H1 (cell line): Measurements from ENCODE around the gene NEGR1. TPM values are rescaled to one million over a fixed set of nuclear protein-coding genes. Genes with fewer than 3 reads are reported as not detected.
A peak's percentile ranks its signal among the peaks of the same experiment; 100 is the strongest.

Experiments
- CTCF ChIA-PET: fragments of 300-600 bp; sonication (Branson Sonifier 250); formaldehyde crosslinking; loops from one replicate; lab custom pipeline; 2021; ENCODE audit not compliant: partially characterized antibody; lab: Charles Lee
- POLR2A ChIA-PET: fragments of 300-600 bp; sonication (Branson Sonifier 250); formaldehyde crosslinking; loops from one replicate; lab custom pipeline; 2021; ENCODE audit warnings: inconsistent platforms; ENCODE audit not compliant: partially characterized antibody; lab: Charles Lee
- DNase-seq, 2 experiments: peaks; one replicate each; pipeline versions ENCODE4 v3.0.0 to v3.0.0-alpha.2; 2010 to 2022; ENCODE audit warnings: low spot score in 2 of 2, low read depth in 1 of 2, mixed read lengths in 1 of 2
- FAIRE-seq: peaks from 2 replicates; lab custom pipeline; 2011; peaks lifted over from hg19 to GRCh38; lab: Jason Lieb, UNC
- H2AFZ ChIP-seq: 2 replicates; pipeline ENCODE4 v1.8.1; 2012; ENCODE audit warnings: low read length, inconsistent platforms
- H2AK5ac ChIP-seq: 2 replicates; pipeline ENCODE4 v1.6.1; 2013; ENCODE audit warnings: low read depth, low read length
- H2BK120ac ChIP-seq: replicated peaks from 2 replicates; pipeline ENCODE3; 2013; ENCODE audit warnings: low read depth, low read length, inconsistent platforms
- H2BK12ac ChIP-seq: 2 replicates; pipeline ENCODE4 v1.6.1; 2013; ENCODE audit warnings: low read depth, low read length
- H2BK15ac ChIP-seq: 2 replicates; pipeline ENCODE4 v1.6.1; 2013; ENCODE audit warnings: low read length
- H2BK20ac ChIP-seq: 2 replicates; pipeline ENCODE4 v1.6.1; 2013; ENCODE audit warnings: low read length
- H2BK5ac ChIP-seq: 2 replicates; pipeline ENCODE4 v1.6.1; 2013; ENCODE audit warnings: low read depth, low read length
- H3K14ac ChIP-seq: 2 replicates; pipeline ENCODE4 v1.6.1; 2013; ENCODE audit warnings: inconsistent platforms; ENCODE audit not compliant: insufficient read length
- H3K18ac ChIP-seq: 2 replicates; pipeline ENCODE4 v1.6.1; 2013; ENCODE audit warnings: low read length; ENCODE audit errors: extremely low read depth
- H3K23ac ChIP-seq: 2 replicates; pipeline ENCODE4 v1.6.1; 2013; ENCODE audit warnings: inconsistent platforms; ENCODE audit not compliant: insufficient read length
- H3K23me2 ChIP-seq: 2 replicates; pipeline ENCODE4 v1.6.1; 2013; ENCODE audit warnings: low read depth, low read length
- H3K27ac ChIP-seq: 2 replicates; pipeline ENCODE4 v1.6.1; 2011; ENCODE audit warnings: low read depth, low read length, inconsistent platforms
- H3K27me3 ChIP-seq, 4 experiments: replicated peaks in 1 of 4; 1 replicate in 1 of 4; 2 replicates in 3 of 4; pipeline versions ENCODE4 v1.6.1 to v1.8.1; 2011 to 2013; ENCODE audit warnings: low read length in 3 of 4, mild to moderate bottlenecking in 3 of 4, inconsistent platforms in 2 of 4, mixed read lengths in 2 of 4, moderate library complexity in 1 of 4; ENCODE audit not compliant: control insufficient read depth in 3 of 4, insufficient read depth in 3 of 4; ENCODE audit errors: extremely low read depth in 1 of 4
- H3K36me3 ChIP-seq, 4 experiments: 2 replicates each; pipeline versions ENCODE4 v1.6.1 to v1.8.1; 2011 to 2013; ENCODE audit warnings: mild to moderate bottlenecking in 4 of 4, low read length in 3 of 4, moderate library complexity in 2 of 4, control low read depth in 1 of 4, inconsistent platforms in 1 of 4; ENCODE audit not compliant: insufficient read depth in 4 of 4, control insufficient read depth in 2 of 4
- H3K4ac ChIP-seq: replicated peaks from 2 replicates; pipeline ENCODE3; 2013; ENCODE audit warnings: low read length, low read depth, mixed read lengths, inconsistent platforms; ENCODE audit not compliant: insufficient read length
- H3K4me1 ChIP-seq, 4 experiments: replicated peaks in 1 of 4; 1 replicate in 1 of 4; 2 replicates in 3 of 4; pipeline versions ENCODE4 v1.6.1 to v1.8.1; 2011 to 2013; ENCODE audit warnings: low read length in 3 of 4, inconsistent platforms in 2 of 4, mixed read lengths in 1 of 4; ENCODE audit not compliant: insufficient read depth in 4 of 4, control insufficient read depth in 3 of 4
- H3K4me2 ChIP-seq, 2 experiments: 2 replicates each; pipeline versions ENCODE4 v1.6.1 to v1.8.1; 2011 to 2013; ENCODE audit warnings: low read depth in 2 of 2, low read length in 2 of 2, control low read depth in 1 of 2, inconsistent platforms in 1 of 2, mild to moderate bottlenecking in 1 of 2; ENCODE audit not compliant: insufficient read depth in 1 of 2
- H3K4me3 ChIP-seq, 4 experiments: fragments of 200-600, 300-600 bp in 1 of 4; sonication (generic), shearing (Covaris generic), sonication (Bioruptor Twin) in 1 of 4; 2 replicates each; pipeline versions ENCODE4 v1.5.1 to v1.8.1; 2011 to 2016; ENCODE audit warnings: low read length in 4 of 4, low read depth in 3 of 4, control low read depth in 2 of 4, inconsistent platforms in 2 of 4, mild to moderate bottlenecking in 2 of 4, mixed read lengths in 1 of 4, moderate library complexity in 1 of 4; ENCODE audit not compliant: insufficient read depth in 2 of 4; ENCODE audit errors: extremely low read depth in 1 of 4
- H3K56ac ChIP-seq: replicated peaks from 2 replicates; pipeline ENCODE3; 2013; ENCODE audit warnings: low read depth, mild to moderate bottlenecking, mixed read lengths, low read length, inconsistent platforms; ENCODE audit not compliant: insufficient read length
- H3K79me1 ChIP-seq: 2 replicates; pipeline ENCODE4 v1.6.1; 2013; ENCODE audit warnings: low read depth, low read length, control low read depth
- H3K79me2 ChIP-seq, 2 experiments: 2 replicates each; pipeline versions ENCODE4 v1.6.1 to v1.8.1; 2012 to 2013; ENCODE audit warnings: low read length in 2 of 2, mild to moderate bottlenecking in 2 of 2, inconsistent platforms in 1 of 2; ENCODE audit not compliant: insufficient read depth in 2 of 2, control insufficient read depth in 1 of 2
- H3K9ac ChIP-seq, 4 experiments: replicated peaks in 1 of 4; 1 replicate in 1 of 4; 2 replicates in 3 of 4; pipeline versions ENCODE4 v1.6.1 to v1.8.1; 2011 to 2013; ENCODE audit warnings: low read depth in 3 of 4, low read length in 3 of 4, control low read depth in 2 of 4, mild to moderate bottlenecking in 2 of 4, moderate library complexity in 2 of 4, inconsistent platforms in 1 of 4; ENCODE audit errors: extremely low read depth in 1 of 4
- H3K9me3 ChIP-seq, 2 experiments: 2 replicates each; pipeline versions ENCODE4 v1.6.1 to v1.8.1; 2012 to 2013; ENCODE audit warnings: mild to moderate bottlenecking in 2 of 2, moderate library complexity in 2 of 2, control low read depth in 1 of 2, inconsistent platforms in 1 of 2, low read depth in 1 of 2, low read length in 1 of 2, mixed read lengths in 1 of 2; ENCODE audit not compliant: insufficient read depth in 2 of 2
- H4K20me1 ChIP-seq, 2 experiments: replicated peaks in 1 of 2; 2 replicates each; pipeline versions ENCODE3 to v1.8.1; 2011 to 2013; ENCODE audit warnings: inconsistent platforms in 2 of 2, low read length in 2 of 2, mild to moderate bottlenecking in 1 of 2; ENCODE audit not compliant: insufficient read depth in 2 of 2, control insufficient read depth in 1 of 2
- H4K5ac ChIP-seq: 2 replicates; pipeline ENCODE4 v1.6.1; 2013; ENCODE audit warnings: low read length, low read depth, mixed read lengths, inconsistent platforms; ENCODE audit not compliant: insufficient read length
- H4K8ac ChIP-seq: 2 replicates; pipeline ENCODE4 v1.8.0; 2013; ENCODE audit warnings: mild to moderate bottlenecking, moderate library complexity, low read length, inconsistent platforms; ENCODE audit not compliant: insufficient read depth; ENCODE audit errors: extremely low read depth
- H4K91ac ChIP-seq: replicated peaks from 2 replicates; pipeline ENCODE3; 2013; ENCODE audit warnings: low read length, mixed read lengths, inconsistent platforms; ENCODE audit not compliant: insufficient read length
- ASH2L ChIP-seq: fragments of 200-600, 300-600 bp; sonication (generic); IDR thresholded peaks from one replicate; pipeline ENCODE4 v1.7.1; 2017; ENCODE audit warnings: low read length
- ATF2 ChIP-seq: IDR thresholded peaks from 2 replicates; pipeline ENCODE4 v1.6.1; 2012; ENCODE audit warnings: low read length, inconsistent platforms
- CBX5 ChIP-seq: fragments of 300-800, 300-1000 bp; sonication (generic); IDR thresholded peaks from 2 replicates; pipeline ENCODE4 v1.7.1; 2016; ENCODE audit warnings: antibody characterized with exemption, low read length, low read depth
- FOSL1 ChIP-seq: IDR thresholded peaks from 2 replicates; pipeline ENCODE4 v1.6.1; 2011; ENCODE audit warnings: mild to moderate bottlenecking, low read depth, low read length, moderate library complexity; ENCODE audit not compliant: insufficient read depth
- HDAC6 ChIP-seq: IDR thresholded peaks from one replicate; pipeline ENCODE4 v1.7.1; 2012; ENCODE audit warnings: low read depth, mild to moderate bottlenecking, inconsistent platforms, low read length, moderate library complexity
- NRF1 ChIP-seq: IDR thresholded peaks from 2 replicates; pipeline ENCODE4 v1.6.1; 2011; ENCODE audit warnings: mild to moderate bottlenecking, low read depth, low read length, improper control_type of control experiment
- SP1 ChIP-seq: IDR thresholded peaks from 2 replicates; pipeline ENCODE4 v1.6.1; 2011; ENCODE audit warnings: low read depth, low read length
- TAF7 ChIP-seq: optimal IDR thresholded peaks from 2 replicates; pipeline ENCODE3; 2011; ENCODE audit warnings: low read depth, mild to moderate bottlenecking, inconsistent platforms, low read length, moderate library complexity, borderline replicate concordance
- WGBS, 2 experiments: shearing (Covaris generic) in 1 of 2; methylation state at CpG; one replicate each; pipeline versions ENCODE4 v1.1.6 to v1.1.7; 2013 to 2015; ENCODE audit warnings: low lambda C conversion rate in 2 of 2, mixed read lengths in 2 of 2, inconsistent platforms in 1 of 2, low coverage in 1 of 2, missing lambda C conversion rate in 1 of 2; ENCODE audit not compliant: insufficient replicate concordance in 2 of 2, insufficient coverage in 1 of 2, insufficient read length in 1 of 2; ENCODE audit errors: extremely low coverage in 1 of 2, missing lambda C conversion rate in 1 of 2; 5-methylcytosine and 5-hydroxymethylcytosine counted together
- polyA plus RNA-seq, 7 experiments: library from polyadenylated mRNA; depleted of rRNA in 3 of 7; stranded (reverse) in 5 of 7; unstranded in 2 of 7; fragments of >200 nt in 5 of 7; fragments of 200-250 nt in 2 of 7; gene quantifications; 1 replicate in 5 of 7; 2 replicates in 1 of 7; 4 replicates in 1 of 7; pipeline versions ENCODE4 v1.2.1 to v1.2.3, GENCODE V29; 2011 to 2013; ENCODE audit warnings: missing spikeins in 2 of 7, mixed read lengths in 2 of 7
- total RNA-seq: library from RNA; stranded (reverse); fragmentation: NEBNext Ultra II Directional; extraction: Animal tissue kit (Norgen Biotek cat#: 25700); gene quantifications from 2 replicates; pipeline ENCODE4 v1.2.1, GENCODE V29; 2021

The NEGR1 gene
- total and polyA plus RNA-seq, 2 of the 8 experiments (the other 6 are each of a cell fraction or from before 2014, with no cell fraction given), result 0.71 to 1.3 TPM

DNA sequence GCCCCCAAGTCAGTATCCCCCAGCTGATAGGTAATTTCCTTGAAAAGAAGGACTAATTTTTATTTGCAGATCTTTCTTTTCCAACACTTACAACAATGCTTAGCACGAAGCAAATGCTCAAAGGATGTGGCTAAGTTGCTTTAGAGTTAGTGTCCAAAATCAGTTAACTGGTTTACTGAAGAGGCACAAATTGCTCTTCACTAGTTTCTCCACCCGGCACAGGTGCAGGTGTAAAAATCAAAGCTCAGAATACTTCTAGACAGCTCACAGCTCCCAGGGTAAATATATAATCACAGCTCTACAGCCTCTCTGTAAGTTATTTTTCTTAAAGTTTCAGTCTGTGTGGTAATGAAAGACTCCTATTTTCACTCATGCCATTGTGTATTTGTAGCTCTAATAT lies 361.8 kb downstream of the NEGR1 start:
- Histone ChIP-seq H3K4me1 (no peaks in the 10 kb centered on the region; a peak in 2 of 7 replicates), H2AFZ (no peak overlapping the region), H2BK120ac (no peak overlapping the region), H3K23ac (no peak overlapping the region), H3K23me2 (no peaks in the 10 kb centered on the region), H3K79me1 (no peaks in the 10 kb centered on the region), H2BK20ac (peak overlapping the region; percentile 8; the same call in 1 of the 2 replicates), H3K56ac (no peak overlapping the region), H3K18ac (no peak overlapping the region), H3K79me2 (no peaks in the 10 kb centered on the region), H3K14ac (no peak overlapping the region), H2BK12ac (no peak overlapping the region), H4K20me1 (no peaks in the 10 kb centered on the region), H3K36me3 (no peaks in the 10 kb centered on the region), H3K9ac (no peak overlapping the region), H2BK5ac (no peak overlapping the region), H3K4me3 (no peak overlapping the region), H4K91ac (no peak overlapping the region), H4K5ac (no peak overlapping the region), H3K4ac (no peak overlapping the region), H3K27me3 (no peaks in the 10 kb centered on the region), H3K9me3 (no peaks in the 10 kb centered on the region), H3K4me2 (no peak overlapping the region), H2BK15ac (no peak overlapping the region), H4K8ac (no peak overlapping the region), H2AK5ac (no peak overlapping the region), H3K27ac (no peak overlapping the region)
- POLR2A ChIA-PET, result no interaction called here
- FAIRE-seq (no peak), DNase-seq (no peak)
- 97% methylated on average over 2 of the region's 2 CpGs; no CpG with 5 or more reads in 1 of the 2 experiments for WGBS, 2 experiments
- CTCF ChIA-PET, result interaction anchor here (1.0 to 3.8 kb wide), 7 partner anchors 10 to 267 kb away, joined by 3 to 18 read pairs (median 4); no protein-coding TSS in a partner anchor
- TF ChIP-seq TAF7, result no peak
- TF ChIP-seq HDAC6, result no peak
- TF ChIP-seq ASH2L, result no peak
- no peak for TF ChIP-seq SP1
- no peak for TF ChIP-seq ATF2
- TF ChIP-seq CBX5, result no peak
- no peak for TF ChIP-seq NRF1
- no peak for TF ChIP-seq FOSL1
